ENCODE data around the gene MYH16.

DNA sequence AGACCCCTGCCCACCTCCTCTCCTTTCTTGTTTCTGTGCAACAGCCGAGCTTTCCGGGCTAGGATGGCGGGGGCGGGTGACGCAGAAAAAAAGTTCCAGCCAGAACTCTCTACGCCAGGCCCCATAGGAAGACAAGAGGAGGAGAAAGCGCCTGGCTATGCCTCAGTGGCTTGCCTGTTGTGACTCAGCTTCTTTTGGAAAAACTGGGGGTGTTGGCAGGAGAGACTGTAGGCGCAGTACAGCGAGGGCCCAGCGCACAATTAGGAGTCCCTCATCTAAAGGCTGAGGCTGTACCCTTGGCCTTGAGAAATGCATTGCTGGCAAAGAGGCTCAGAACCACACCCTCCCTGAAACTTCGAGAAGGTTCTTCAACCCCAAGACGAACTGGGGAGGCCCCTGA lies 36.7 kb upstream of the MYH16 start:
- TF ChIP-seq TAF1 (IDR thresholded peaks at IDR 0.05; ENCODE audit: borderline replicate concordance, insufficient read depth, low read length), result no peak
- TF ChIP-seq SIN3A (IDR thresholded peaks at IDR 0.05; ENCODE audit: borderline replicate concordance, insufficient read depth, low read length), result no peak
- TF ChIP-seq, protein P1, sequence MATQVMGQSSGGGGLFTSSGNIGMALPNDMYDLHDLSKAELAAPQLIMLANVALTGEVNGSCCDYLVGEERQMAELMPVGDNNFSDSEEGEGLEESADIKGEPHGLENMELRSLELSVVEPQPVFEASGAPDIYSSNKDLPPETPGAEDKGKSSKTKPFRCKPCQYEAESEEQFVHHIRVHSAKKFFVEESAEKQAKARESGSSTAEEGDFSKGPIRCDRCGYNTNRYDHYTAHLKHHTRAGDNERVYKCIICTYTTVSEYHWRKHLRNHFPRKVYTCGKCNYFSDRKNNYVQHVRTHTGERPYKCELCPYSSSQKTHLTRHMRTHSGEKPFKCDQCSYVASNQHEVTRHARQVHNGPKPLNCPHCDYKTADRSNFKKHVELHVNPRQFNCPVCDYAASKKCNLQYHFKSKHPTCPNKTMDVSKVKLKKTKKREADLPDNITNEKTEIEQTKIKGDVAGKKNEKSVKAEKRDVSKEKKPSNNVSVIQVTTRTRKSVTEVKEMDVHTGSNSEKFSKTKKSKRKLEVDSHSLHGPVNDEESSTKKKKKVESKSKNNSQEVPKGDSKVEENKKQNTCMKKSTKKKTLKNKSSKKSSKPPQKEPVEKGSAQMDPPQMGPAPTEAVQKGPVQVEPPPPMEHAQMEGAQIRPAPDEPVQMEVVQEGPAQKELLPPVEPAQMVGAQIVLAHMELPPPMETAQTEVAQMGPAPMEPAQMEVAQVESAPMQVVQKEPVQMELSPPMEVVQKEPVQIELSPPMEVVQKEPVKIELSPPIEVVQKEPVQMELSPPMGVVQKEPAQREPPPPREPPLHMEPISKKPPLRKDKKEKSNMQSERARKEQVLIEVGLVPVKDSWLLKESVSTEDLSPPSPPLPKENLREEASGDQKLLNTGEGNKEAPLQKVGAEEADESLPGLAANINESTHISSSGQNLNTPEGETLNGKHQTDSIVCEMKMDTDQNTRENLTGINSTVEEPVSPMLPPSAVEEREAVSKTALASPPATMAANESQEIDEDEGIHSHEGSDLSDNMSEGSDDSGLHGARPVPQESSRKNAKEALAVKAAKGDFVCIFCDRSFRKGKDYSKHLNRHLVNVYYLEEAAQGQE (IDR thresholded peaks at IDR 0.05; ENCODE audit: insufficient read depth in 1 of 2, low read depth in 2 of 2, low read length in 2 of 2), result no peak
